Ishikawa (cell line): ENCODE results near the gene RBM10.

Experiments used
- CEBPB ChIP-seq: IDR thresholded peaks from 2 replicates; pipeline ENCODE4 v1.6.1; 2012
- CREB1 ChIP-seq: IDR thresholded peaks from 2 replicates; pipeline ENCODE4 v1.6.1; 2012; ENCODE audit warnings: low read depth
- EGR1 ChIP-seq: IDR thresholded peaks from 2 replicates; pipeline ENCODE4 v1.6.1; 2012
- EP300 ChIP-seq: IDR thresholded peaks from 2 replicates; pipeline ENCODE4 v1.6.1; 2012; ENCODE audit warnings: borderline replicate concordance
- FOXM1 ChIP-seq: IDR thresholded peaks from 2 replicates; pipeline ENCODE4 v1.6.1; 2012; ENCODE audit warnings: low read depth, borderline replicate concordance
- NFIC ChIP-seq: IDR thresholded peaks from 2 replicates; pipeline ENCODE4 v1.6.1; 2012
- RAD21 ChIP-seq: IDR thresholded peaks from 2 replicates; pipeline ENCODE4 v1.6.1; 2012; ENCODE audit warnings: low read depth
- TAF1 ChIP-seq: IDR thresholded peaks from 2 replicates; pipeline ENCODE4 v1.6.1; 2012; ENCODE audit warnings: low read depth, mild to moderate bottlenecking
- TCF12 ChIP-seq: IDR thresholded peaks from 2 replicates; pipeline ENCODE4 v1.6.1; 2012; ENCODE audit warnings: low read depth
- TEAD4 ChIP-seq: IDR thresholded peaks from 2 replicates; pipeline ENCODE4 v1.6.1; 2012
- YY1 ChIP-seq: IDR thresholded peaks from 2 replicates; pipeline ENCODE4 v1.6.1; 2012; ENCODE audit warnings: low read depth
- ZBTB7A ChIP-seq: IDR thresholded peaks from 2 replicates; pipeline ENCODE4 v1.6.1; 2012; ENCODE audit warnings: low read depth
- TF ChIP-seq, protein P1 (sequence below): IDR thresholded peaks from 2 replicates; pipeline ENCODE4 v1.6.1; 2012
- TF ChIP-seq, protein P2 (sequence below): IDR thresholded peaks from 2 replicates; pipeline ENCODE4 v1.6.1; 2012
- TF ChIP-seq, protein P3 (sequence below): IDR thresholded peaks from 2 replicates; pipeline ENCODE4 v1.6.1; 2012; ENCODE audit warnings: low read depth, mild to moderate bottlenecking

RBM10 gene

DNA sequence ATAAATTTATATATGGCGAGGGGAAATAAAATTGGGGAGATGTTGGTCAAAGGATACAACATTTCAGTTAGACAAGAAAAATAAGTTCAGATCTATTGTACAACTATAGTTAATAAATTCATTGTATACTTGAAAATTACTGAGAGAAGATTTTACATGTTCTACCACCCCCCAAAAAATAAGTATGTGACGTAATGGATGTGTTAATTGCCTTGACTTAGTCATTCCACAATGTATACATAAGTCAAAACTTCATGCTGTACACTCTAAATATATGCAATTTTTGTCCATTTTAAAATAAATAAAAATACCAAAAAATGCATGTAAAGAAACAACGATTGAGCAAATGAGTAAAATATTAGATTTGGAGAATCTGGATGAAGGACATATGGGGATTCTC is 89.6 kb downstream of the RBM10 start:
- TF ChIP-seq TAF1 = no peak
- TF ChIP-seq CREB1 = no peak
- no peak for TF ChIP-seq EGR1
- no peak for TF ChIP-seq ZBTB7A
- TF ChIP-seq CEBPB = no peak
- no peak for TF ChIP-seq TEAD4
- TF ChIP-seq, protein P1, sequence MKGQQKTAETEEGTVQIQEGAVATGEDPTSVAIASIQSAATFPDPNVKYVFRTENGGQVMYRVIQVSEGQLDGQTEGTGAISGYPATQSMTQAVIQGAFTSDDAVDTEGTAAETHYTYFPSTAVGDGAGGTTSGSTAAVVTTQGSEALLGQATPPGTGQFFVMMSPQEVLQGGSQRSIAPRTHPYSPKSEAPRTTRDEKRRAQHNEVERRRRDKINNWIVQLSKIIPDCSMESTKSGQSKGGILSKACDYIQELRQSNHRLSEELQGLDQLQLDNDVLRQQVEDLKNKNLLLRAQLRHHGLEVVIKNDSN = no peak

DNA sequence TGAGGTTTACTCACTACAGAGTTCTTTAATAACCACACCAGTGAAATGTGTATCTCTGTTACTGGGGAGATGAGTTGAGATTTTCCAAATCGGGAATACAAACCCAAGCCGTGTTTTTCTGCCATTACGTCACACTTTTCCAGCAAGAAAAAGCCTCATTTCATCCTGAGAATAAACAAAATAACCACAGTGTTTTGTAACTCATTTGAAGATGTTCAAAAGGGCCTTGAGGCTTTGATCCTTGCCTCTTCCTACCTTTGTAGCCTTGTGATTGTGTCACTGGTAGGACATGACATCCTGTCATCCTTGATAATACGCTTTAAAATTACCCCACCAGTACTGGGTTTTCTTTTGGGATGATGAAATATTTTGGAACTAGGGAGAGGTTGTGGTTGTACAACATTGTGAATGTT is 90.7 kb downstream of the RBM10 start:
- TF ChIP-seq CEBPB (no peak), EGR1 (no peak), RAD21 (no peak), TEAD4 (no peak), TAF1 (no peak), TCF12 (no peak), EP300 (no peak), CREB1 (no peak), YY1 (no peak), FOXM1 (no peak), ZBTB7A (no peak), NFIC (no peak)
- TF ChIP-seq, protein P2, sequence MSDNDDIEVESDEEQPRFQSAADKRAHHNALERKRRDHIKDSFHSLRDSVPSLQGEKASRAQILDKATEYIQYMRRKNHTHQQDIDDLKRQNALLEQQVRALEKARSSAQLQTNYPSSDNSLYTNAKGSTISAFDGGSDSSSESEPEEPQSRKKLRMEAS = no peak
- TF ChIP-seq, protein P3, sequence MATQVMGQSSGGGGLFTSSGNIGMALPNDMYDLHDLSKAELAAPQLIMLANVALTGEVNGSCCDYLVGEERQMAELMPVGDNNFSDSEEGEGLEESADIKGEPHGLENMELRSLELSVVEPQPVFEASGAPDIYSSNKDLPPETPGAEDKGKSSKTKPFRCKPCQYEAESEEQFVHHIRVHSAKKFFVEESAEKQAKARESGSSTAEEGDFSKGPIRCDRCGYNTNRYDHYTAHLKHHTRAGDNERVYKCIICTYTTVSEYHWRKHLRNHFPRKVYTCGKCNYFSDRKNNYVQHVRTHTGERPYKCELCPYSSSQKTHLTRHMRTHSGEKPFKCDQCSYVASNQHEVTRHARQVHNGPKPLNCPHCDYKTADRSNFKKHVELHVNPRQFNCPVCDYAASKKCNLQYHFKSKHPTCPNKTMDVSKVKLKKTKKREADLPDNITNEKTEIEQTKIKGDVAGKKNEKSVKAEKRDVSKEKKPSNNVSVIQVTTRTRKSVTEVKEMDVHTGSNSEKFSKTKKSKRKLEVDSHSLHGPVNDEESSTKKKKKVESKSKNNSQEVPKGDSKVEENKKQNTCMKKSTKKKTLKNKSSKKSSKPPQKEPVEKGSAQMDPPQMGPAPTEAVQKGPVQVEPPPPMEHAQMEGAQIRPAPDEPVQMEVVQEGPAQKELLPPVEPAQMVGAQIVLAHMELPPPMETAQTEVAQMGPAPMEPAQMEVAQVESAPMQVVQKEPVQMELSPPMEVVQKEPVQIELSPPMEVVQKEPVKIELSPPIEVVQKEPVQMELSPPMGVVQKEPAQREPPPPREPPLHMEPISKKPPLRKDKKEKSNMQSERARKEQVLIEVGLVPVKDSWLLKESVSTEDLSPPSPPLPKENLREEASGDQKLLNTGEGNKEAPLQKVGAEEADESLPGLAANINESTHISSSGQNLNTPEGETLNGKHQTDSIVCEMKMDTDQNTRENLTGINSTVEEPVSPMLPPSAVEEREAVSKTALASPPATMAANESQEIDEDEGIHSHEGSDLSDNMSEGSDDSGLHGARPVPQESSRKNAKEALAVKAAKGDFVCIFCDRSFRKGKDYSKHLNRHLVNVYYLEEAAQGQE = no peak
- TF ChIP-seq, protein P1 = no peak
